ENCODE data around the gene FAM13A. TPM values are rescaled to one million over a fixed set of nuclear protein-coding genes. Genes with fewer than 3 reads are reported as not detected.
A peak's percentile ranks its signal among the peaks of the same experiment; 100 is the strongest.

Gene FAM13A
- total and polyA plus RNA-seq, 10 of the 15 experiments (the other 5 are each of a cell fraction or from before 2014, with no cell fraction given) = 0.05 to 1.8 (median 0.27) TPM; not detected in 1

DNA sequence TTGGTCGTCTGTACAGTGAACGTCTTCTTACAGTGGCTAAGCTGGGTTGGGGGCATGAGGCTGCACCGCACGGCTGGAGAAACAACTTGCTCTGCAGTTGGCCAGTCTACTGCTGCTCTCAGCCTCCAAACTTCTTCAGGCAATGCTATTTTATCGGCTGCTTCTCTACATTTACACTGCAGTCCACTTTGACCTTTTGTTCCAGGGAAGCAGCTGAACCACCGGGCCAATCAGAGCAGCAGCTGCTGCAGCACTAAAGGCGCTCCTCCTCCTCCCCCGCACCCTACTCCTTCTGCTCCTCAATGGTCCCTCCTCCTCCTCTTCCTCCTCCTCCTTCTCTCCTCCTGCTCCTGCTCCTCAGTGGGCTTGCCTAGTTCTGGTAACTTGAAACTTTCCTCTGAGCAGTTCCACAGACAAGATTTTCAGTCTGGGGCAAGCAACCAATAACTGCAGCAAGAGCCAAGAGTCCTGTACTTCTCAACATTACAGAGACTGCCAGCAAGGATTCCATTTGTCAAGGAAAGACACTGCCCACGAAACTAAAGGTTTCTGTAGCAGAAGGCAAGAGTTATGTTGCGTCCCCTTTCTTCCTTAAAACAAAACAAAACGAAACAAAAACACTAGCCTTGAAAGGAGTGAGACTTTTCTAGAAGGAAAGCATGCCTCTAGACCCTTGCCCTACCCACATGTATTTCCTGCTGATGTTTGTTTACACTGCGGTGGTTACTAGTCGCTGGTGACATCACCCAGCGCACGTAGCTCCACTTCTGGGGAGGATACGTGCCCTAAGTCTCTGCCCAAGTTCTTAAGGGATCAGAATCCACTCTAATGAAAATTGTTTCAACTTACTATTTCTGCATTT, 233.7 kb downstream of the FAM13A start (continued):
- TF ChIP-seq, protein P1, sequence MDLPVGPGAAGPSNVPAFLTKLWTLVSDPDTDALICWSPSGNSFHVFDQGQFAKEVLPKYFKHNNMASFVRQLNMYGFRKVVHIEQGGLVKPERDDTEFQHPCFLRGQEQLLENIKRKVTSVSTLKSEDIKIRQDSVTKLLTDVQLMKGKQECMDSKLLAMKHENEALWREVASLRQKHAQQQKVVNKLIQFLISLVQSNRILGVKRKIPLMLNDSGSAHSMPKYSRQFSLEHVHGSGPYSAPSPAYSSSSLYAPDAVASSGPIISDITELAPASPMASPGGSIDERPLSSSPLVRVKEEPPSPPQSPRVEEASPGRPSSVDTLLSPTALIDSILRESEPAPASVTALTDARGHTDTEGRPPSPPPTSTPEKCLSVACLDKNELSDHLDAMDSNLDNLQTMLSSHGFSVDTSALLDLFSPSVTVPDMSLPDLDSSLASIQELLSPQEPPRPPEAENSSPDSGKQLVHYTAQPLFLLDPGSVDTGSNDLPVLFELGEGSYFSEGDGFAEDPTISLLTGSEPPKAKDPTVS (IDR thresholded peaks at IDR 0.05; ENCODE audit: low read depth, low read length) = peak; percentile 82
- TF ChIP-seq NFXL1 (IDR thresholded peaks at IDR 0.05; ENCODE audit: borderline replicate concordance) (peak; percentile 99), BACH1 (IDR thresholded peaks at IDR 0.05; ENCODE audit: borderline replicate concordance) (peak; percentile 37; the same call in 1 of the 2 replicates), SP1 (IDR thresholded peaks at IDR 0.05; ENCODE audit: low read depth, low read length) (no peak), HCFC1 (IDR thresholded peaks at IDR 0.05; ENCODE audit: low read length) (no peak), KLF5 (IDR thresholded peaks at IDR 0.05; ENCODE audit: partially characterized antibody) (peak; percentile 24), RCOR1 (conservative IDR thresholded peaks at IDR 0.05; ENCODE audit: low read depth, low read length) (no peak), SRF (IDR thresholded peaks at IDR 0.05; ENCODE audit: low read depth in 2 of 2, low read length in 2 of 2) (no peak), SMARCA5 (IDR thresholded peaks at IDR 0.05) (0 out of 2 replicates have a peak, but pooled peaks have one; percentile 24), JUND (IDR thresholded peaks at IDR 0.05; ENCODE audit: low read depth, low read length) (no peak)
- TF ChIP-seq, protein P2, sequence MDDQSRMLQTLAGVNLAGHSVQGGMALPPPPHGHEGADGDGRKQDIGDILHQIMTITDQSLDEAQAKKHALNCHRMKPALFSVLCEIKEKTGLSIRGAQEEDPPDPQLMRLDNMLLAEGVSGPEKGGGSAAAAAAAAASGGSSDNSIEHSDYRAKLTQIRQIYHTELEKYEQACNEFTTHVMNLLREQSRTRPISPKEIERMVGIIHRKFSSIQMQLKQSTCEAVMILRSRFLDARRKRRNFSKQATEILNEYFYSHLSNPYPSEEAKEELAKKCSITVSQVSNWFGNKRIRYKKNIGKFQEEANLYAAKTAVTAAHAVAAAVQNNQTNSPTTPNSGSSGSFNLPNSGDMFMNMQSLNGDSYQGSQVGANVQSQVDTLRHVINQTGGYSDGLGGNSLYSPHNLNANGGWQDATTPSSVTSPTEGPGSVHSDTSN (IDR thresholded peaks at IDR 0.05; ENCODE audit: insufficient replicate concordance, low read depth, low read length) = no peak
- TF ChIP-seq, protein P3, sequence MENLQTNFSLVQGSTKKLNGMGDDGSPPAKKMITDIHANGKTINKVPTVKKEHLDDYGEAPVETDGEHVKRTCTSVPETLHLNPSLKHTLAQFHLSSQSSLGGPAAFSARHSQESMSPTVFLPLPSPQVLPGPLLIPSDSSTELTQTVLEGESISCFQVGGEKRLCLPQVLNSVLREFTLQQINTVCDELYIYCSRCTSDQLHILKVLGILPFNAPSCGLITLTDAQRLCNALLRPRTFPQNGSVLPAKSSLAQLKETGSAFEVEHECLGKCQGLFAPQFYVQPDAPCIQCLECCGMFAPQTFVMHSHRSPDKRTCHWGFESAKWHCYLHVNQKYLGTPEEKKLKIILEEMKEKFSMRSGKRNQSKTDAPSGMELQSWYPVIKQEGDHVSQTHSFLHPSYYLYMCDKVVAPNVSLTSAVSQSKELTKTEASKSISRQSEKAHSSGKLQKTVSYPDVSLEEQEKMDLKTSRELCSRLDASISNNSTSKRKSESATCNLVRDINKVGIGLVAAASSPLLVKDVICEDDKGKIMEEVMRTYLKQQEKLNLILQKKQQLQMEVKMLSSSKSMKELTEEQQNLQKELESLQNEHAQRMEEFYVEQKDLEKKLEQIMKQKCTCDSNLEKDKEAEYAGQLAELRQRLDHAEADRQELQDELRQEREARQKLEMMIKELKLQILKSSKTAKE (IDR thresholded peaks at IDR 0.05; ENCODE audit: low read depth, poor library complexity, severe bottlenecking) = peak; percentile 40
- TF ChIP-seq, protein P4, sequence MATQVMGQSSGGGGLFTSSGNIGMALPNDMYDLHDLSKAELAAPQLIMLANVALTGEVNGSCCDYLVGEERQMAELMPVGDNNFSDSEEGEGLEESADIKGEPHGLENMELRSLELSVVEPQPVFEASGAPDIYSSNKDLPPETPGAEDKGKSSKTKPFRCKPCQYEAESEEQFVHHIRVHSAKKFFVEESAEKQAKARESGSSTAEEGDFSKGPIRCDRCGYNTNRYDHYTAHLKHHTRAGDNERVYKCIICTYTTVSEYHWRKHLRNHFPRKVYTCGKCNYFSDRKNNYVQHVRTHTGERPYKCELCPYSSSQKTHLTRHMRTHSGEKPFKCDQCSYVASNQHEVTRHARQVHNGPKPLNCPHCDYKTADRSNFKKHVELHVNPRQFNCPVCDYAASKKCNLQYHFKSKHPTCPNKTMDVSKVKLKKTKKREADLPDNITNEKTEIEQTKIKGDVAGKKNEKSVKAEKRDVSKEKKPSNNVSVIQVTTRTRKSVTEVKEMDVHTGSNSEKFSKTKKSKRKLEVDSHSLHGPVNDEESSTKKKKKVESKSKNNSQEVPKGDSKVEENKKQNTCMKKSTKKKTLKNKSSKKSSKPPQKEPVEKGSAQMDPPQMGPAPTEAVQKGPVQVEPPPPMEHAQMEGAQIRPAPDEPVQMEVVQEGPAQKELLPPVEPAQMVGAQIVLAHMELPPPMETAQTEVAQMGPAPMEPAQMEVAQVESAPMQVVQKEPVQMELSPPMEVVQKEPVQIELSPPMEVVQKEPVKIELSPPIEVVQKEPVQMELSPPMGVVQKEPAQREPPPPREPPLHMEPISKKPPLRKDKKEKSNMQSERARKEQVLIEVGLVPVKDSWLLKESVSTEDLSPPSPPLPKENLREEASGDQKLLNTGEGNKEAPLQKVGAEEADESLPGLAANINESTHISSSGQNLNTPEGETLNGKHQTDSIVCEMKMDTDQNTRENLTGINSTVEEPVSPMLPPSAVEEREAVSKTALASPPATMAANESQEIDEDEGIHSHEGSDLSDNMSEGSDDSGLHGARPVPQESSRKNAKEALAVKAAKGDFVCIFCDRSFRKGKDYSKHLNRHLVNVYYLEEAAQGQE (IDR thresholded peaks at IDR 0.05; ENCODE audit: low read depth, low read length) = no peak

Measured in GM12878 (cell line).